Measurements from ENCODE around the gene SDK2.
A peak's percentile ranks its signal among the peaks of the same experiment; 100 is the strongest.

DNA sequence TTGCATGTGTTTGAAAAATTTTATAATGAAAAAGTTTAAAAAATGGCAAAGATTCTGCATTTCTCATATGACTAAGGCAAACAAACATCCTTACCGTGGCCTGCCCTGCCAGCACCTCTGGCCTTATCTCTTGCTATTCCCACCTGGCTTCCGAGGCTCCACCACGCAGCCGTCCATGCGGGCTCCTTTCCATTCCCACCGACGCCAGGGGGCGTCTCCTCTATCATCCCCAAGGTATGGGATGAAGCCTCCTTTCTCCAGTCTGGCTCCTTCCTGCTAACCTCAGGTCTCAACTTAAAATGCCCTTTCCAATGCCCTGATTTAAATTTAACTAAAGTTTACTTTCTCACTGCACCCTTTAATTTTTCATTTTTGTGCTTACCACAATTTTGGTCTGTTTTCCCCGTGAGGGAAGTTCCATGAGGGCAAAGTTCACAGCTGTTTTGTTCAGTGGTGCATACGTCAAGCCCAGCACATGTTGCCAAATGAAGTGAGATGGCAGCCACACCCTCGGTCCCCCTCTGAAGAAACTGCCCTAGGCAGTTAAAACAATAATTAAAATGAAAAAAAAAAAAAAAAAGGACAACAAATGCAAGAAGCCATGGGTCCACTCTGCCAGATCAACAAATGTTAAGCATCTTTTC is 13.3 kb upstream of the SDK2 start:
- TF ChIP-seq, protein P1, sequence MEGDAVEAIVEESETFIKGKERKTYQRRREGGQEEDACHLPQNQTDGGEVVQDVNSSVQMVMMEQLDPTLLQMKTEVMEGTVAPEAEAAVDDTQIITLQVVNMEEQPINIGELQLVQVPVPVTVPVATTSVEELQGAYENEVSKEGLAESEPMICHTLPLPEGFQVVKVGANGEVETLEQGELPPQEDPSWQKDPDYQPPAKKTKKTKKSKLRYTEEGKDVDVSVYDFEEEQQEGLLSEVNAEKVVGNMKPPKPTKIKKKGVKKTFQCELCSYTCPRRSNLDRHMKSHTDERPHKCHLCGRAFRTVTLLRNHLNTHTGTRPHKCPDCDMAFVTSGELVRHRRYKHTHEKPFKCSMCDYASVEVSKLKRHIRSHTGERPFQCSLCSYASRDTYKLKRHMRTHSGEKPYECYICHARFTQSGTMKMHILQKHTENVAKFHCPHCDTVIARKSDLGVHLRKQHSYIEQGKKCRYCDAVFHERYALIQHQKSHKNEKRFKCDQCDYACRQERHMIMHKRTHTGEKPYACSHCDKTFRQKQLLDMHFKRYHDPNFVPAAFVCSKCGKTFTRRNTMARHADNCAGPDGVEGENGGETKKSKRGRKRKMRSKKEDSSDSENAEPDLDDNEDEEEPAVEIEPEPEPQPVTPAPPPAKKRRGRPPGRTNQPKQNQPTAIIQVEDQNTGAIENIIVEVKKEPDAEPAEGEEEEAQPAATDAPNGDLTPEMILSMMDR (IDR thresholded peaks at IDR 0.05; ENCODE audit: insufficient read depth, low read depth, low read length) = peak; percentile 48
- TF ChIP-seq EZH2 (IDR thresholded peaks at IDR 0.05; ENCODE audit: insufficient read depth, low read length) = no peak
